H1 (cell line): ENCODE data around the gene CTIF. TPM values are rescaled to one million over a fixed set of nuclear protein-coding genes. Genes with fewer than 3 reads are reported as not detected.

ENCODE experiments used
- CTCF ChIA-PET: fragments of 300-600 bp; sonication (Branson Sonifier 250); formaldehyde crosslinking; loops from one replicate; lab custom pipeline; 2021; ENCODE audit not compliant: partially characterized antibody; lab: Charles Lee
- POLR2A ChIA-PET: fragments of 300-600 bp; sonication (Branson Sonifier 250); formaldehyde crosslinking; loops from one replicate; lab custom pipeline; 2021; ENCODE audit warnings: inconsistent platforms; ENCODE audit not compliant: partially characterized antibody; lab: Charles Lee
- DNase-seq, 2 experiments: peaks; one replicate each; pipeline versions ENCODE4 v3.0.0 to v3.0.0-alpha.2; 2010 to 2022; ENCODE audit warnings: low spot score in 2 of 2, low read depth in 1 of 2, mixed read lengths in 1 of 2
- FAIRE-seq: peaks from 2 replicates; lab custom pipeline; 2011; peaks lifted over from hg19 to GRCh38; lab: Jason Lieb, UNC
- H2AFZ ChIP-seq: 2 replicates; pipeline ENCODE4 v1.8.1; 2012; ENCODE audit warnings: low read length, inconsistent platforms
- H2AK5ac ChIP-seq: 2 replicates; pipeline ENCODE4 v1.6.1; 2013; ENCODE audit warnings: low read depth, low read length
- H2BK120ac ChIP-seq: replicated peaks from 2 replicates; pipeline ENCODE3; 2013; ENCODE audit warnings: low read depth, low read length, inconsistent platforms
- H2BK12ac ChIP-seq: 2 replicates; pipeline ENCODE4 v1.6.1; 2013; ENCODE audit warnings: low read depth, low read length
- H2BK15ac ChIP-seq: 2 replicates; pipeline ENCODE4 v1.6.1; 2013; ENCODE audit warnings: low read length
- H2BK20ac ChIP-seq: 2 replicates; pipeline ENCODE4 v1.6.1; 2013; ENCODE audit warnings: low read length
- H2BK5ac ChIP-seq: 2 replicates; pipeline ENCODE4 v1.6.1; 2013; ENCODE audit warnings: low read depth, low read length
- H3K14ac ChIP-seq: 2 replicates; pipeline ENCODE4 v1.6.1; 2013; ENCODE audit warnings: inconsistent platforms; ENCODE audit not compliant: insufficient read length
- H3K18ac ChIP-seq: 2 replicates; pipeline ENCODE4 v1.6.1; 2013; ENCODE audit warnings: low read length; ENCODE audit errors: extremely low read depth
- H3K23ac ChIP-seq: 2 replicates; pipeline ENCODE4 v1.6.1; 2013; ENCODE audit warnings: inconsistent platforms; ENCODE audit not compliant: insufficient read length
- H3K23me2 ChIP-seq: 2 replicates; pipeline ENCODE4 v1.6.1; 2013; ENCODE audit warnings: low read depth, low read length
- H3K27ac ChIP-seq: 2 replicates; pipeline ENCODE4 v1.6.1; 2011; ENCODE audit warnings: low read depth, low read length, inconsistent platforms
- H3K27me3 ChIP-seq, 4 experiments: replicated peaks in 1 of 4; 1 replicate in 1 of 4; 2 replicates in 3 of 4; pipeline versions ENCODE4 v1.6.1 to v1.8.1; 2011 to 2013; ENCODE audit warnings: low read length in 3 of 4, mild to moderate bottlenecking in 3 of 4, inconsistent platforms in 2 of 4, mixed read lengths in 2 of 4, moderate library complexity in 1 of 4; ENCODE audit not compliant: control insufficient read depth in 3 of 4, insufficient read depth in 3 of 4; ENCODE audit errors: extremely low read depth in 1 of 4
- H3K36me3 ChIP-seq, 4 experiments: 2 replicates each; pipeline versions ENCODE4 v1.6.1 to v1.8.1; 2011 to 2013; ENCODE audit warnings: mild to moderate bottlenecking in 4 of 4, low read length in 3 of 4, moderate library complexity in 2 of 4, control low read depth in 1 of 4, inconsistent platforms in 1 of 4; ENCODE audit not compliant: insufficient read depth in 4 of 4, control insufficient read depth in 2 of 4
- H3K4ac ChIP-seq: replicated peaks from 2 replicates; pipeline ENCODE3; 2013; ENCODE audit warnings: low read length, low read depth, mixed read lengths, inconsistent platforms; ENCODE audit not compliant: insufficient read length
- H3K4me1 ChIP-seq, 4 experiments: replicated peaks in 1 of 4; 1 replicate in 1 of 4; 2 replicates in 3 of 4; pipeline versions ENCODE4 v1.6.1 to v1.8.1; 2011 to 2013; ENCODE audit warnings: low read length in 3 of 4, inconsistent platforms in 2 of 4, mixed read lengths in 1 of 4; ENCODE audit not compliant: insufficient read depth in 4 of 4, control insufficient read depth in 3 of 4
- H3K4me2 ChIP-seq, 2 experiments: 2 replicates each; pipeline versions ENCODE4 v1.6.1 to v1.8.1; 2011 to 2013; ENCODE audit warnings: low read depth in 2 of 2, low read length in 2 of 2, control low read depth in 1 of 2, inconsistent platforms in 1 of 2, mild to moderate bottlenecking in 1 of 2; ENCODE audit not compliant: insufficient read depth in 1 of 2
- H3K4me3 ChIP-seq, 4 experiments: fragments of 200-600, 300-600 bp in 1 of 4; sonication (generic), shearing (Covaris generic), sonication (Bioruptor Twin) in 1 of 4; 2 replicates each; pipeline versions ENCODE4 v1.5.1 to v1.8.1; 2011 to 2016; ENCODE audit warnings: low read length in 4 of 4, low read depth in 3 of 4, control low read depth in 2 of 4, inconsistent platforms in 2 of 4, mild to moderate bottlenecking in 2 of 4, mixed read lengths in 1 of 4, moderate library complexity in 1 of 4; ENCODE audit not compliant: insufficient read depth in 2 of 4; ENCODE audit errors: extremely low read depth in 1 of 4
- H3K56ac ChIP-seq: replicated peaks from 2 replicates; pipeline ENCODE3; 2013; ENCODE audit warnings: low read depth, mild to moderate bottlenecking, mixed read lengths, low read length, inconsistent platforms; ENCODE audit not compliant: insufficient read length
- H3K79me1 ChIP-seq: 2 replicates; pipeline ENCODE4 v1.6.1; 2013; ENCODE audit warnings: low read depth, low read length, control low read depth
- H3K79me2 ChIP-seq, 2 experiments: 2 replicates each; pipeline versions ENCODE4 v1.6.1 to v1.8.1; 2012 to 2013; ENCODE audit warnings: low read length in 2 of 2, mild to moderate bottlenecking in 2 of 2, inconsistent platforms in 1 of 2; ENCODE audit not compliant: insufficient read depth in 2 of 2, control insufficient read depth in 1 of 2
- H3K9ac ChIP-seq, 4 experiments: replicated peaks in 1 of 4; 1 replicate in 1 of 4; 2 replicates in 3 of 4; pipeline versions ENCODE4 v1.6.1 to v1.8.1; 2011 to 2013; ENCODE audit warnings: low read depth in 3 of 4, low read length in 3 of 4, control low read depth in 2 of 4, mild to moderate bottlenecking in 2 of 4, moderate library complexity in 2 of 4, inconsistent platforms in 1 of 4; ENCODE audit errors: extremely low read depth in 1 of 4
- H3K9me3 ChIP-seq, 2 experiments: 2 replicates each; pipeline versions ENCODE4 v1.6.1 to v1.8.1; 2012 to 2013; ENCODE audit warnings: mild to moderate bottlenecking in 2 of 2, moderate library complexity in 2 of 2, control low read depth in 1 of 2, inconsistent platforms in 1 of 2, low read depth in 1 of 2, low read length in 1 of 2, mixed read lengths in 1 of 2; ENCODE audit not compliant: insufficient read depth in 2 of 2
- H4K20me1 ChIP-seq, 2 experiments: replicated peaks in 1 of 2; 2 replicates each; pipeline versions ENCODE3 to v1.8.1; 2011 to 2013; ENCODE audit warnings: inconsistent platforms in 2 of 2, low read length in 2 of 2, mild to moderate bottlenecking in 1 of 2; ENCODE audit not compliant: insufficient read depth in 2 of 2, control insufficient read depth in 1 of 2
- H4K5ac ChIP-seq: 2 replicates; pipeline ENCODE4 v1.6.1; 2013; ENCODE audit warnings: low read length, low read depth, mixed read lengths, inconsistent platforms; ENCODE audit not compliant: insufficient read length
- H4K8ac ChIP-seq: 2 replicates; pipeline ENCODE4 v1.8.0; 2013; ENCODE audit warnings: mild to moderate bottlenecking, moderate library complexity, low read length, inconsistent platforms; ENCODE audit not compliant: insufficient read depth; ENCODE audit errors: extremely low read depth
- H4K91ac ChIP-seq: replicated peaks from 2 replicates; pipeline ENCODE3; 2013; ENCODE audit warnings: low read length, mixed read lengths, inconsistent platforms; ENCODE audit not compliant: insufficient read length
- WGBS, 2 experiments: shearing (Covaris generic) in 1 of 2; methylation state at CpG; one replicate each; pipeline versions ENCODE4 v1.1.6 to v1.1.7; 2013 to 2015; ENCODE audit warnings: low lambda C conversion rate in 2 of 2, mixed read lengths in 2 of 2, inconsistent platforms in 1 of 2, low coverage in 1 of 2, missing lambda C conversion rate in 1 of 2; ENCODE audit not compliant: insufficient replicate concordance in 2 of 2, insufficient coverage in 1 of 2, insufficient read length in 1 of 2; ENCODE audit errors: extremely low coverage in 1 of 2, missing lambda C conversion rate in 1 of 2; 5-methylcytosine and 5-hydroxymethylcytosine counted together
- polyA plus RNA-seq, 7 experiments: library from polyadenylated mRNA; depleted of rRNA in 3 of 7; stranded (reverse) in 5 of 7; unstranded in 2 of 7; fragments of >200 nt in 5 of 7; fragments of 200-250 nt in 2 of 7; gene quantifications; 1 replicate in 5 of 7; 2 replicates in 1 of 7; 4 replicates in 1 of 7; pipeline versions ENCODE4 v1.2.1 to v1.2.3, GENCODE V29; 2011 to 2013; ENCODE audit warnings: missing spikeins in 2 of 7, mixed read lengths in 2 of 7
- total RNA-seq: library from RNA; stranded (reverse); fragmentation: NEBNext Ultra II Directional; extraction: Animal tissue kit (Norgen Biotek cat#: 25700); gene quantifications from 2 replicates; pipeline ENCODE4 v1.2.1, GENCODE V29; 2021
- TF ChIP-seq, protein P1 (sequence below): IDR thresholded peaks from 2 replicates; pipeline ENCODE4 v1.6.1; 2011; ENCODE audit warnings: low read depth, mild to moderate bottlenecking, low read length; ENCODE audit not compliant: insufficient read depth

CTIF gene
- total and polyA plus RNA-seq, 2 of the 8 experiments (the other 6 are each of a cell fraction or from before 2014, with no cell fraction given): 9.0 to 17.8 TPM

DNA sequence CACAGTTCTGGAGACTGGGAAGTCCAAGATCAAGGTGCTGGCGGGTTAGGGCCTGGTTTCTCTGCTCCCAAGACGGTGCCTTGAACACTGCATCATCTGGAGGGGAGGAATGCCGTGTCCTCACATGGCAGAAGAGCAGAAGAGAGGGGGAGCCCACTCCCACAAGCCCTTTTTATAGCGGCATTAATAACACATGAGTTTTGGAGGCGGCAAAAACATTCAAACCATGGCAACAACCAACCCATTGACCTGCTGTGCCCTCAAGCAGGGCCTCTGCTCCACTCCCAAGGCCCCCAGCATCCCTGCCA lies 349.9 kb downstream of the CTIF start:
- FAIRE-seq (no peak), DNase-seq (no peak)
- no peak overlapping the region for H3K4me3 ChIP-seq
- H3K23ac ChIP-seq: no peak overlapping the region
- H3K14ac ChIP-seq: no peak overlapping the region
- no peak overlapping the region for H2AFZ ChIP-seq
- no peak overlapping the region for H3K4me2 ChIP-seq
- no peak overlapping the region for H3K56ac ChIP-seq
- no peaks in the 10 kb centered on the region for H3K27me3 ChIP-seq
- no peak overlapping the region for H2BK120ac ChIP-seq
- H4K8ac ChIP-seq: no peak overlapping the region; the same call in 1 of the 2 replicates
- 0 out of 2 replicates have a peak, but pooled peaks cover 2% of the 10 kb centered on the region for H3K23me2 ChIP-seq
- no peak overlapping the region for H2AK5ac ChIP-seq
- H2BK20ac ChIP-seq: peak overlapping the region; percentile 98; the same call in 1 of the 2 replicates
- no peak overlapping the region for H2BK5ac ChIP-seq
- H4K5ac ChIP-seq: no peak overlapping the region
- H3K36me3 ChIP-seq: no peaks in the 10 kb centered on the region
- H3K18ac ChIP-seq: peak overlapping the region; percentile 62
- H4K20me1 ChIP-seq: no peaks in the 10 kb centered on the region
- no peak overlapping the region for H3K9ac ChIP-seq
- H4K91ac ChIP-seq: no peak overlapping the region
- H3K27ac ChIP-seq: no peak overlapping the region
- H2BK12ac ChIP-seq: no peak overlapping the region
- H3K4me1 ChIP-seq: peaks cover 0 to 26% (median 15%) of the 10 kb centered on the region in 4 experiments; a peak in 6 of 7 replicates
- CTCF ChIA-PET: interaction anchor here (1.7 kb wide), 1 partner anchor 111 kb away, joined by 3 read pairs; no protein-coding TSS in a partner anchor
- no peaks in the 10 kb centered on the region for H3K9me3 ChIP-seq
- no peak overlapping the region for H3K4ac ChIP-seq
- TF ChIP-seq, protein P1, sequence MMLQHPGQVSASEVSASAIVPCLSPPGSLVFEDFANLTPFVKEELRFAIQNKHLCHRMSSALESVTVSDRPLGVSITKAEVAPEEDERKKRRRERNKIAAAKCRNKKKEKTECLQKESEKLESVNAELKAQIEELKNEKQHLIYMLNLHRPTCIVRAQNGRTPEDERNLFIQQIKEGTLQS: no peak
- TF ChIP-seq, all 59 proteins: peak for 0
- H3K79me2 ChIP-seq: no peaks in the 10 kb centered on the region
- WGBS, 2 experiments: 90% methylated on average over 5 of the region's 5 CpGs; no CpG with 5 or more reads in 1 of the 2 experiments
- POLR2A ChIA-PET: no interaction called here
- no peak overlapping the region for H2BK15ac ChIP-seq
- H3K79me1 ChIP-seq: no peaks in the 10 kb centered on the region
